HG03095 (cell line): ENCODE measurements around the gene GPER1.

Source experiments
- ATAC-seq: cut with Tn5 transposase; IDR thresholded peaks from one replicate; pipeline ENCODE4 v1.9.1; 2021; ENCODE audit warnings: moderate library complexity; ENCODE audit not compliant: unreplicated experiment

GPER1 gene

DNA sequence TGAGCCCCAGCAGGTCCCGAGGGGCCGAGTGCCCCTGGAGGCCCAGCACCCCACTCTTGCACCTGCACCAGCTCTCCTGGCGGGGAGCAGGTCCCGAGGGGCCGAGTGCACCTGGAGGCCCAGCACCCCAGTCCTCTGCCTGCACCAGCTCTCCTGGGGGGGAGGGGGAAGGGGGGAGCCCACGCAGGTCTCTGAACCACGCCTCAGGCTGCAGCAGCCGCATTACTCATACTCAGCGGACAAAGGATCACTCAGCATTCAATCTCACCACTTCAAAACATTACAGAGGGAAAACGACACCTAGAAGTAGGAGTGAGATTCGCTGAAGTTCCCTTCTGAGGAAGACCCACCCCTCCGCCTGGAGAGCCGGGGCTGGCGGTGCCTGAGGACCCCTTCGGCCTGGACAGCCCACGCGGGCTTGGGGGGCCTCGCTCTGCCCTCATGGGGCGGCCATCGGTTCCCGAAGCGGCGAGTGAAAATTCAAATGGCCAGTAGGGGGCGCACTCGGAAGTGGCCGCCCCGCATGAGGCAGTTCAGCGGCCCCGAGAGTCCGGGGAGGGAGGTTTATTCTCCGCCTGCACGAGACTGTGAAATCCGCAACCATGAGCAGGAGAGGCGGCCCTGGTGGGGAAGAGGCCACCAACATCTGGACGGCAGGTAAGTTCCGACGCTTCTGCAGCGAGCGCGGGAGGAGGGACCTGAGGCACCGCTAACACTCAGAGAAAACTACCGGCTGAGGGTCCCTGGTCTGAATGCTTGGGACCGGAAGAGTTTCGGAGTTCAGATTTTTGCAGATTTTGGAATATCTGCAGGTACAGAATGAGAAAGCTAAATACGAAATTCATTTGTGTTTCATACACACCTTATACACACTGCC is 1.1 kb upstream of the GPER1 start:
- peak; percentile 70 for ATAC-seq

DNA sequence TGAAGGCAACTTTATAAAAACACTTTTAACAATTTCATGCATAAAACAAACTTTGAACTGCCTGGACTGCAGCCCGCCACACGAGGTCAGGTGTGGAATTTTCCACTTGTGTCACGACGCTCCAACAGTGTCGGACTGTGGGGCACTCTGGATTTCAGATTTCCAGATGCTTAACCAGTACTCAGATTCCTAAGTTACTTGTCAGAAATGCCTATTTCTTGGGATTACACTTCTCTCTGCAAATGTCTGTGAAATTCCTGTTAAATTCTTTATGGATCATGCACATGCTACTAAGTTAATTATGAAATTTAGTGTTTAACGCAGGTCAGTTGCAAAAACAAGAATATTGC is 473 bp upstream of the GPER1 start:
- no peak for ATAC-seq

DNA sequence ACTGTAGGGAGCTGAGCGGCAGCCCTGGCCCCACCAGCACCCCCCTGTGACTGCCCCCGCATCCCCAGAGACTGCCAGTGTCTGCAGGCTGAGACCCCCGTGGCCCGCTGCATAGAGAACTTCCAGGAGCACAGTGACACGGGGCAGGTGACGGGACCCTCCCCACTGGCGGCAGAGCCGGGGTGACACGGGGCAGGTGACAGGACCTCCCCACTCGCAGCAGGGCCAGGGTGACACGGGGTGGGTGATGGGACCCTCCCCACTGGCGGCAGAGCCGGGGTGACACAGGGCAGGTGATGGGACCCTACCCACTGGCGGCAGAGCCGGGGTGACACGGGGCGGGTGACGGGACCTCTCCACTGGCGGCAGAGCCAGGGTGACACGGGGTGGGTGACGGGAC is 2.3 kb downstream of the GPER1 start:
- no peak for ATAC-seq

DNA sequence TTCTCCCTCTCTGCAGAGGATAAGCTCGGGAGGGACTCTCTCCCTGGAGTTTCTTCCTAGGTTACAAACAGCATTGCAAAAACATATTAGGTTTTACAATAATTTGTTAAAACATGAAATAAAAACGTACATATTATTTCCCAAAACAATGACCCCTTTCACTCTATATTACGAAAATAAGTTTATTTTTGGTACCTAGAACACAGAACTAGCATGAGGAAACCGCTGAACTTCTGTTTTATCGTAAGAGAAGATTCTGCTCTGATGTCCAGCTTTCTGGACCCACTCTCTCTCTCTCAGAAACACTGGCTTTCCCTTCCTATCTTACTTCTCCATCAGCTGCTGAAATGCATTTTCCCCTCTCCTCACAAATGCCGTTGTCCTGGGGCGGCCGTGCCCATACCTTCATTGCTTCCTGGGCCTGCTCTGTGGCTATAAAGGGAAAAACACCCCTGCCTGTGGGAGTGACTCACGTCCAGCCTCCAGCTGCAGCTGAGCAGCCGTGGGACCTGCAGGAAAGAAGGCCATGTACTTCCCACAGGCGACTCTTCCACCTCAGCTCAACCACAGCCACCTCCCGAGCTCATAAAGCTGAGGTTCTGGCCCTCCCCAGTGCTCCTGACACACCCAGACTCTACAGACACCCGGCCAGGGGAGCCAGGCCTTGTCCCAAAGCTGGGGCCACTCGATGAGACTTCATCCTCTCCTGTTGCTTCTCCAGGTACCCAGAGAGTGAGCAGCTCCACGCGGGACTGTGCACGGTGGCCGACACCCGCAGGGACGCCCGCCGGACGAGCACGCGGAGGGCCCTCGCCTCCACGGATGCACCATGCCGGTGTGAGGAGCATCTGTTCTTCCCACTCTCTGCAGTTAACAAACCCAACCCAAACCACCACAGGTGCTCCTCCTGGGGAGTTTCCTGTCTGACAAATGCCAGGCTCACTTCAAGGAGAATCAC is 3.1 kb downstream of the GPER1 start:
- no peak for ATAC-seq

DNA sequence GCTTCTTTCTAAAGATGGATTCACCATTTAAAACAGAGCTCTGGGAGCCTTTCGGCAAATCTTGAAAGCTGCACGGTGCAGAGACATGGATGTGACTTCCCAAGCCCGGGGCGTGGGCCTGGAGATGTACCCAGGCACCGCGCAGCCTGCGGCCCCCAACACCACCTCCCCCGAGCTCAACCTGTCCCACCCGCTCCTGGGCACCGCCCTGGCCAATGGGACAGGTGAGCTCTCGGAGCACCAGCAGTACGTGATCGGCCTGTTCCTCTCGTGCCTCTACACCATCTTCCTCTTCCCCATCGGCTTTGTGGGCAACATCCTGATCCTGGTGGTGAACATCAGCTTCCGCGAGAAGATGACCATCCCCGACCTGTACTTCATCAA is 3.7 kb downstream of the GPER1 start:
- no peak for ATAC-seq

DNA sequence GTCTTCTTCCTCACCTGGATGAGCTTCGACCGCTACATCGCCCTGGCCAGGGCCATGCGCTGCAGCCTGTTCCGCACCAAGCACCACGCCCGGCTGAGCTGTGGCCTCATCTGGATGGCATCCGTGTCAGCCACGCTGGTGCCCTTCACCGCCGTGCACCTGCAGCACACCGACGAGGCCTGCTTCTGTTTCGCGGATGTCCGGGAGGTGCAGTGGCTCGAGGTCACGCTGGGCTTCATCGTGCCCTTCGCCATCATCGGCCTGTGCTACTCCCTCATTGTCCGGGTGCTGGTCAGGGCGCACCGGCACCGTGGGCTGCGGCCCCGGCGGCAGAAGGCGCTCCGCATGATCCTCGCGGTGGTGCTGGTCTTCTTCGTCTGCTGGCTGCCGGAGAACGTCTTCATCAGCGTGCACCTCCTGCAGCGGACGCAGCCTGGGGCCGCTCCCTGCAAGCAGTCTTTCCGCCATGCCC is 4.3 kb downstream of the GPER1 start:
- ATAC-seq, result no peak

DNA sequence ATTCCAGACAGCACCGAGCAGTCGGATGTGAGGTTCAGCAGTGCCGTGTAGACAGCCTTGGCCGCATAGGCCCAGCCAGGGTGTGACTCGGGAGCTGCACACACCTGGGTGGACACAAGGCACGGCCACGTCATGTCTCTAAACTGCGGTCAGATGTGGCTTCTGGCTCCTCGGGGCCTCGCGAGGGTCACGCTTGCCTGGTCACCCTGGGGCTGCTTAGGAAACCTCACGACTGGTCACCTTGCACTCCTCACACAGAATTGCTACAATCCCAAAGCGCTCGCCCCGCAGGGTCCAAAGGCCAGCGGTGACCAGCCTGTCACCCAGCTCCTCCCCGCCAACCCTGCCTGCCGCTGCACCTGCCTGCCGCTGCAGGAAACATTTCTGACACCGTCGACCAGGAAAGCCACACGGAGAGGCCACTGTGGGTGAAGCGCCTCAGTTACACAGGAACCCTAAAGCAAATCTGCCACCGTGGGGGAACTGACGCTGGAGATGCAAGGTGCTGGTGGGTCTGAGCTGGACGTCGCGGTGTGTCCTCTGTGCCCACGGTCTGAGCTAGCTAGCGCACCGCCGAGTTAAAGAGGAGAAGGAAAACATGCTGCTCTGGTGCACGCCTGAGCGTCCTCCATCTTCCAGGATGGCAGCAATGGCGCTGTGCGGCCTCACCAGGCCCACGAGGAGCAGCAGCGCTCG is 5.0 kb downstream of the GPER1 start:
- ATAC-seq, result no peak

DNA sequence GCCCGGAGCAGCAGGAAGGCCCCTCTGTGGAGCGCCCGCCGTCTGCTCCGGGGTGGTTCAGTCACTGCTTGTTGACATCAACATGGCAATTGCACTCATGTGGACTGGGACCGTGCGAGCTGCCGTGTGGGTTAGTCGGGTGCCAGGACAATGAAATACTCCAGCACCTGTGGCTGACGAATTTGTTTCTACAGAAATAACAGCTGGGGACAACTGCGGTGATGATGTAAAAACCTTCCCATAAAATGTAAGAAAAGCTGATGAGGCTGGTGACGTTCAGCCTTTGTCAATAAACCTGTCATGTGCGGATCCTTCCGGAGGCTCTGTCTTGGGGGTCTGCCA is 5.6 kb downstream of the GPER1 start:
- ATAC-seq, result no peak

DNA sequence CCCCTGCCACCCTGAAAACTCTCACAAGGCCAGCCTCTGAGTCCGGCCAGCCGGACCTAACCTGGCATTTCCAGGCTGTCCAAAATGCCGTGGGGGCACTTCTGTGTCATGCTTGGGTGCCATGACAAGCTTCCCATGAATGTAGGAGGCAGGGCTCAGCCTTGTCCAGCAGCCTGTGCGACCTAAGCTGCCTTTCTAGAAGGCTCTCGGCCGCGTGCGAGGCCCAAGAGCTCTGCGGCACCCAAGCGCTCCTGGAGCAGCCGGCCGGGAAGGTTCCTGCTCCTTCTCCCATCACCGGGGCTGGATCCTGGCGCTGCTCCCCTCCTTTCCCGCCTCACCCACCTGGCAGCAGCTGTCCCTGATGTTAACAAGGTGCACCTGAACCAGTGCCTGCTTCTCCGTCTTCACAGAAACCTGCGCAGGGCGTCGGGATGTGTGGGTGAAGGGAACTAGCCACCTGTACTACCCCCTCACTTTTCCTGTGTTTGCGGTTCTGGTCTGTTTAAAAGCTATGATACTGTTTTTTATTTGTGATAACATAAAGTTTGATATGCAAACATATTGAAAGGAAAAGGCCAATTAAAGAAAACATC is 6.1 kb downstream of the GPER1 start:
- ATAC-seq, result no peak

DNA sequence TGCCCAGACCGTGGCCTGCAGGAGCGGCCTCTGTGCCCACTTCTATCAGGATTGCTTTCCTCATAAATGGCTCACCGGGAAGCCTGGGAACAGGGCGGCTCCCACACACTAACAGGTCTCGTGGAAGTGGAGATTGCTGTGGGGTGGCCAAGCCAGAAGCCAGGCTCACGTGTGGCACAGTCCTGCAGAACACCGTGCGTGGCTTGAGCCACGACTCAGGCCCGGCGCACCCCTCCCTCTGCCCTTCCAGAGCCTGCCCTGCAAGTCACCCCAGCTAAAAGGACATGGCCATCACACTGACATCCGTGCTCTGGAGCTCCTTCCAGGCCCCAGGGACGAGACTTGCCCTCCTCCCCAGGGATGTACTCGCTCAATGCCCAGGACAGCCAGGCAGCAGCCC is 7.0 kb downstream of the GPER1 start:
- ATAC-seq, result no peak

DNA sequence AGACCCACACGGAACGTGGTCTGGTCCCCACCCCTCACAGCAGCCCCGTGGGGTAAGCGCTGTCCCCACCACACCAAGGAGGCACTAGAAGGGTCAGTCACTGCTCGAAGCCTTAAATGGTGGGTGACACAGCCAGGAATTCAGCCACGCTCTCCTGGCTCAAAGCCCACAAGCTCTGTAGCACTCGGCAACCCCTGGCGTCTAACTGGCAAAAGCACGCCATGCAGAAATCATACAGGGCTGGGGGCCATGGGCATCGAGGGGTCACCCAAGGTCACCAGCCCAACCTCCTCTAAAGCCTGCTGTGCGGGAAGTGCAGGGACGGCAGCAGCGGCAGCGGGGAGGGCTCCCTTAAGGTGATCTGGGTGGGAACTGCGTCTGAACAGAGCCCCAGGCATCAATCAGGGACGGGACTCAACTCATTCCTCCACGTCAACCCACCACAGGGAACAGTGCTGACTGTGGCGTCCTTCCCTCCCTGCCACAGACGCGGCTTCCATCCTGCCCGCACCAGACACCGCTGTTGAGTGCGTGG is 7.8 kb downstream of the GPER1 start:
- ATAC-seq, result no peak

DNA sequence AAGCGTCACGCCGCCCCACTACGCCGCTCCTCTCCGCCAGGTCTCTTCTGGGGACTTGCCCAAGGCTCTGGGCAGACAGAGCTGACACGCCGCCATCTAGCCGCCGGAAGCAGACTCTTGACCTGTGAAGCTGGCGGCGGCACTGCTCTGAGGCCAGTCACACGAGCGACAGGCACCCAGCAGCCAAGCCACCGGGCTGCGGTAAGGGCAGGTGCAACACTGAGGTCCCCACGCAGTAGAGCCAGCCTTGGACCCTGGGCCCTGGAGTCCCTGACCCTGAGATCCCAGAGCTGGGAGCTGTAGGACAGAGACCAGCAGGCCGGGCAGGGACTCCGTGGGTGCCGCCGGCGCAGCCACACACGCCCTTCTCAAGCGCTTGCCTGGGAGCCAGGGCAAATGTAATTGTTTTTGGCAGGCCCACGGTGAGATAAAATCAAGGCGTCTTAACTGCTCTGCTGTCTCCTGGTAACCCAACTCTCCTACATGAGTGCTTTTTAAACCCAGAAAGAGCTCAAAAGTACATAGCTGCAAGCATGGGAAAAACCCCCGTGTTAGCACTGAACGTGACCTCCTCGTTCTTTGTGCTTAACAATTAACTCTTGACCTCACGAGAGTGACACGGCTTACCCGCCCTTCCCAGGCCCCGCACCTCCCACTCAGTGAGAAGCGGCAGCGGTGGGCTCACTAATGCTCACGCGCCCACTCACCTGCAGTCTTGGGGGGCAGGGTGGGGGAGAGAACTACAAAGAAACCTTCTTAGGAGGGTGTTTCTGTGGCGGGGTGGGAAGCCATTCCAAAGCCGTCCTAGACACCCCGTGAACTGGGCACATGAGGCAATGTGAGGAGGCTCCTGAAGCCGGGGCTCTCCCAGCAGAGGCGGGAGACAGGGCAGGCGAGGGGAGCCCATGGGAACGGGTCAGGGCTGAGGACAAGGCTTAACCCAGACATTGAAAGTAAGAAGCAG is 8.5 kb downstream of the GPER1 start:
- ATAC-seq, result no peak

DNA sequence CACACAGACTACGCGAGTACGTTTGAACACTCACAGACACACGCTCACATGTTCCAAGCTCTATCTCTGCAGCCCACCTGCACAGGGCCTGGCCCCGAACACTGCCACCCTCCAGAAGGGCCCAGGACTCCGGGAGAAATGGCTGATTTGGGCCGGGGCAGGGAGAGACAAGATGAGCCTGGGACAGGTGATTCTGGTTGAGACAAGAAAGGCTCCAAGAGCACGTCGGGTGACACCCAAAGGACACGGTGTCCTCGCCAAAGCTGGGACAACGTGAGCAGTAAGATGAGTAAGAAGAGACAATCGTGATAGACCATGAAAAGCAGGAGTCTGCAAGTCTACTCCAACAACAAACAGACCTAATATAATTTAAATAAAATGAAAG is 9.2 kb downstream of the GPER1 start:
- ATAC-seq, result no peak

DNA sequence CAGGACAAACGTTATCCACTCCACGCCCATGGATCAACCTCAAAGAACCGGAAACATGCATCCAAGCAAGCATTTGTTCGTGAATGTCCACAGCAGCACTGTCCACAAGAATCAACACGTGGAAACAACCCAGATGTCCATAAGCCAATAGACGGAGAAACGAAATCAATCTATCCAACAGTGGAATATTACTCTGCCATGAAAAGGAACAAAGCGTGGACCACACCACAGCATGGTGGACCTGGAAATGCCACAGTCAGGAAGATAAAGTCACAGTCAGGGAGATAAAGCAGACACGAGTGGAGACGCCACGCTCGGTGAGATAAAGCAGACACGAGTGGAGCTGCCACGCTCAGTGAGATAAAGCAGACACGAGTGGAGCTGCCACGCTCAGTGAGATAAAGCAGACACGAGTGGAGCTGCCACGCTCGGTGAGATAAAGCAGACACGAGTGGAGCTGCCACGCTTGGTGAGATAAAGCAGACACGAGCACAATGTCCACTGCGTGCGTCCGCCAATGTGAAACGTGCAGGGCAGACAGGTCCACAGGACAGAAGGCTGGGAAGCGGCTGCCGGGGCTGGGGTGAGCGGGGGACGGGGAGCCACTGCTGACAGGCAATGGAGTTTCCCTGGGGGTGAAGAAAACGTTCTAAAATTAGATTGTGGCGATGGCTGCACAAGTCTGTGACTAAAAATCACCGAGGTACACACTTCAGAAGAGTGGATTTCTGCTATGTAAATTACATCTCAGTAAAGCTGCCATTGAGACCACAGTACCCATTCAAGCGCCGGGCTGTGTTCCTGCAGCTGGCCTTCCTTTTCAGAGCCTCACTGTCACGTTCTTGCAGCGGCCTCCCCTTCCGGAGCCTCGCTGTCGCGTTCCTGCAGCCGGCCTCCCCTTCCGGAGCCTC is 10.6 kb downstream of the GPER1 start:
- ATAC-seq, result no peak

DNA sequence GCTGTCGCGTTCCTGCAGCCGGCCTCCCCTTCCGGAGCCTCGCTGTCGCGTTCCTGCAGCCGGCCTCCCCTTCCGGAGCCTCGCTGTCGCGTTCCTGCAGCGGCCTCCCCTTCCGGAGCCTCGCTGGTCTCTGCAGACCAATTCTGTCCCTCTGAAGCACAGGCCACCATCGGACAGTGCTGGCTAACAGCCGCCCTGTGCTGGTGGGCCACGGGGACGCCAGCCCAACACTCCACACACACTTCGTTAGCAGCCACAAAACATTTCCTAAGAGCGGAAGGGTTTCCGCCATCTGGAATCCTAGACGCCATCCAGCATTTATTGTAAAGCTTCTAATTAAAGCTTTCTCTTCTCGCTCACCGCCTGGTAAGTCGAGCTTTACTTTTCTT is 11.2 kb downstream of the GPER1 start:
- no peak for ATAC-seq

DNA sequence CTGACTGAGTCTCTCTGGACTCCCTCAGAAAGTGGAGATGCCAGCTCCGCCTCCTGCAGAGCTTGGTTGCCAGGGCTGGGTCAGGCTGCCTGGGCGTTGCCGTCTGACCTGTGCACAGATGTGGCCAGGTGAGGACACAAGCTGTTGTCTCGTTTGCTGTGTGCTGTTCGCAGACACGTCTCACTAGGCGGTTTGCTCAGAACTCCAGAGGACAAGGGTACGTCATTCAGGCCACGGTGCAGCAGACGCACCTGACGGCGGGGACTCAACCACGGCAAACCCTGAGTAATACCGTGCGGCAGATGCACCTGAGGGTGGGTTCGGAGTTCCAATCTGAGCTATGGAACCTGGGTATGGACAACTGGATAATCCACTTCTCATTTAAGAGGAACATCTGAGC is 11.7 kb downstream of the GPER1 start:
- no peak for ATAC-seq

DNA sequence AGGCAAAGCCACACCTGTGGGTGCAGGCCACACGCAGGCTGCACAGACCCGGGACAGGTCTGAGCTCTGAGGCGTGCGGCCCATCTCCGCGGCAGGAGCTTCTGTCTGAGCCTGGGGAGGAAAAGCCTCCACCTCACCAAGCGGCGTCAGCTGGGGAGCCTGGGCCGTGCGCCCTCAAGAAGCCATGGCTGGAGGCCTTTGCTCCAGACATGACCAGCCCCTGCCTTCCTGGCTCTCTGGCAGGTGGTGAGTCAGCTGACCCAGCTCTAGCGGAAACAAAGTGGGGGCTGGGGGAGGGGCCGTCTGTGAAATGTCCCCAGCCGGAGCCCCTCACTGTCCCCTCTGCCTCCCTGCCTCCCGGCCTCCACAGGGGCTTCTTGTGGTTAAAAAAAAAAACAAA is 12.5 kb downstream of the GPER1 start:
- no peak for ATAC-seq

DNA sequence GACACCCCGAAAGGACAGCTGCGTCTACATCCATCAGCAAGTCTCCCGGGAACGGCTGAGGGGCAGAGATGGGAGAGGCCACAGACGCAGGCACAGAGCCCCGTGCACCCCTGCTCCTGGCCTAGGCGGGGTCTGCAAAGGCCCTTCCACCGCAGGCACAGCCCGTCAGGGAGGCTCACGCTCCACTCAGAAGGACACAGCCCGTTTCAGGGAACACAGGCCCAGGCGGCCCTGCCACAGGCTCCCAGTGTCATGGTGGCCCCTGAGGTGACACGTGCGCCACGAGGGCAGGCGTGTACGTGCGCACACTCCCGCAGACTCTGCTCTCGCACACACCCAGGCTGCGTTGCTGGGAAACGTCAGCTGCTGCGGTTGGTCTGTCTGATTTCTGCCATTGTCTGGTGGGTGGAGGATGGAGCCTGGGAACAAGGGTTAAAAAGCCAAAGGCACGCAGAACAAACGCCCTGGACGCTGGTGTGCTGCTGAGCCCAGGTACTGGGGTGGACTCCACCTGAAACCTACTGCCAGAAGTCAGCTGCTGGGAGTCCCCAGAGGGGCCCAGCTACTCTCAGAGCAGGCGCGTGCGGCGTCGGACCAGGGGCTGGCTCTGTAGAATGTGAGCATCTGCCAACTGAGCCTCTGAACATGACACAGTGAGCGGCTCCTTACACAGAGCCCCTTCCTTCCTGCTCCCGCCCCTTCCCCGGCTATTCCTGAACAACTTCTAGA is 13.1 kb downstream of the GPER1 start:
- no peak for ATAC-seq
